A549 (cell line): Measurements from ENCODE around the gene LTBP3. TPM values are rescaled to one million over a fixed set of nuclear protein-coding genes. Genes with fewer than 3 reads are reported as not detected.
A peak's percentile ranks its signal among the peaks of the same experiment; 100 is the strongest.

Source experiments
- ATAC-seq, 2 experiments: fragments of 200-7000 bp in 1 of 2; fragments of >200 bp in 1 of 2; cut with Nextera tagmentation in 1 of 2; cut with Tn5 transposase in 1 of 2; 3 replicates each; pipeline versions ENCODE4 v1.8.0 to v1.9.1; 2018 to 2020; ENCODE audit warnings: mild to moderate bottlenecking in 1 of 2, moderate library complexity in 1 of 2
- CTCF ChIA-PET: fragments of 300-600 bp; sonication (Branson Sonifier 250); formaldehyde crosslinking; extraction: SDS; loops from one replicate; lab custom pipeline; 2021; ENCODE audit warnings: antibody characterized with exemption, inconsistent platforms; lab: Yijun Ruan, JAX
- POLR2A ChIA-PET: fragments of 350-600 bp; formaldehyde crosslinking; extraction: SDS; loops from one replicate; lab custom pipeline; 2021; ENCODE audit warnings: antibody characterized with exemption, inconsistent platforms; lab: Yijun Ruan, JAX
- DNase-seq, 2 experiments: peaks; one replicate each; pipeline versions ENCODE4 v3.0.0 to v3.0.0-alpha.2; 2011 to 2016; ENCODE audit warnings: low read depth in 1 of 2, low spot score in 1 of 2
- FAIRE-seq: peaks from 2 replicates; lab custom pipeline; 2011; peaks lifted over from hg19 to GRCh38; lab: Jason Lieb, UNC
- H3K27ac ChIP-seq, 2 experiments: fragments of >200 bp; sonication (Bioruptor Twin); formaldehyde crosslinking; 3 replicates each; pipeline ENCODE4 v1.5.1; 2016 to 2017
- H3K4me1 ChIP-seq: fragments of >200 bp; sonication (Bioruptor Twin); formaldehyde crosslinking; 3 replicates; pipeline ENCODE4 v1.6.1; 2016
- H3K4me2 ChIP-seq: fragments of >200 bp; sonication (Bioruptor Twin); formaldehyde crosslinking; 3 replicates; pipeline ENCODE4 v1.6.1; 2016
- H3K4me3 ChIP-seq: fragments of >200 bp; sonication (Bioruptor Twin); formaldehyde crosslinking; 3 replicates; pipeline ENCODE4 v1.5.1; 2016
- H3K9me3 ChIP-seq: fragments of >200 bp; sonication (Bioruptor Twin); formaldehyde crosslinking; 3 replicates; pipeline ENCODE4 v1.6.1; 2016
- ATOH8 ChIP-seq: fragments of 250-450 bp; sonication (Bioruptor Pico); IDR thresholded peaks from 2 replicates; pipeline ENCODE4 v1.5.0; 2020; ENCODE audit warnings: low read depth, mild to moderate bottlenecking, moderate library complexity
- BHLHE40 ChIP-seq: IDR thresholded peaks from 2 replicates; pipeline ENCODE4 v1.6.1; 2012; ENCODE audit warnings: low read depth, low read length, inconsistent platforms
- CBX2 ChIP-seq: fragments of 200-600 bp; sonication (generic); IDR thresholded peaks from 2 replicates; pipeline ENCODE4 v1.6.1; 2016; ENCODE audit warnings: low read depth, mild to moderate bottlenecking, borderline replicate concordance
- CBX8 ChIP-seq: fragments of 200-600 bp; sonication (generic); IDR thresholded peaks from 2 replicates; pipeline ENCODE4 v1.6.1; 2016
- CEBPB ChIP-seq, 2 experiments: fragments of >200 bp in 1 of 2; sonication (Bioruptor Twin) in 1 of 2; formaldehyde crosslinking in 1 of 2; IDR thresholded peaks; 2 replicates each; pipeline ENCODE4 v1.6.1; 2012 to 2016
- CHD4 ChIP-seq: fragments of 200-600 bp; sonication (generic); IDR thresholded peaks from 2 replicates; pipeline ENCODE4 v1.6.1; 2016; ENCODE audit warnings: antibody characterized with exemption, mild to moderate bottlenecking, borderline replicate concordance
- CTCF ChIP-seq: fragments of >200 bp; sonication (Bioruptor Twin); formaldehyde crosslinking; IDR thresholded peaks from 3 replicates; pipeline ENCODE4 v1.5.1; 2016
- E2F6 ChIP-seq: IDR thresholded peaks from 2 replicates; pipeline ENCODE4 v1.6.1; 2012; ENCODE audit warnings: low read depth, borderline replicate concordance
- EHF ChIP-seq: fragments of 250-450 bp; sonication (Bioruptor Pico); IDR thresholded peaks from 2 replicates; pipeline ENCODE4 v1.5.0; 2020; ENCODE audit warnings: mild to moderate bottlenecking
- EHMT2 ChIP-seq: fragments of 200-600 bp; sonication (generic); IDR thresholded peaks from 2 replicates; pipeline ENCODE4 v1.6.1; 2016; ENCODE audit warnings: antibody characterized with exemption, low read depth, mild to moderate bottlenecking, moderate library complexity
- ELK1 ChIP-seq: fragments of 150-350 bp; IDR thresholded peaks from 2 replicates; pipeline ENCODE4 v1.6.1; 2014; ENCODE audit warnings: low read depth, mild to moderate bottlenecking, low read length
- ESRRA ChIP-seq: fragments of 150-350 bp; IDR thresholded peaks from 2 replicates; pipeline ENCODE4 v1.6.1; 2014; ENCODE audit warnings: mild to moderate bottlenecking, low read length, borderline replicate concordance
- FOSB ChIP-seq: fragments of 250-450 bp; sonication (Bioruptor Pico); IDR thresholded peaks from 2 replicates; pipeline ENCODE4 v1.5.0; 2020; ENCODE audit warnings: mild to moderate bottlenecking, moderate library complexity
- FOXS1 ChIP-seq: fragments of 250-450 bp; sonication (Bioruptor Pico); IDR thresholded peaks from 2 replicates; pipeline ENCODE4 v1.5.0; 2020; ENCODE audit warnings: mild to moderate bottlenecking, moderate library complexity
- HMGXB4 ChIP-seq: fragments of 250-450 bp; sonication (Bioruptor Pico); IDR thresholded peaks from 2 replicates; pipeline ENCODE4 v1.5.0; 2021; ENCODE audit warnings: mild to moderate bottlenecking, moderate library complexity, borderline replicate concordance
- HOXA7 ChIP-seq: fragments of 250-450 bp; sonication (Bioruptor Pico); IDR thresholded peaks from 2 replicates; pipeline ENCODE4 v1.5.0; 2020; ENCODE audit warnings: mild to moderate bottlenecking, moderate library complexity
- HOXB5 ChIP-seq: fragments of 250-450 bp; sonication (Bioruptor Pico); IDR thresholded peaks from 2 replicates; pipeline ENCODE4 v1.5.0; 2020; ENCODE audit warnings: mild to moderate bottlenecking, moderate library complexity
- JUNB ChIP-seq: fragments of >200 bp; sonication (Bioruptor Twin); formaldehyde crosslinking; IDR thresholded peaks from 2 replicates; pipeline ENCODE4 v1.6.1; 2016
- KDM1A ChIP-seq: fragments of 200-600 bp; sonication (generic); IDR thresholded peaks from 2 replicates; pipeline ENCODE4 v1.6.1; 2016; ENCODE audit warnings: low read depth, mild to moderate bottlenecking
- MAFK ChIP-seq: fragments of 450-650 bp; IDR thresholded peaks from 2 replicates; pipeline ENCODE4 v1.6.1; 2014; ENCODE audit not compliant: partially characterized antibody
- MAX ChIP-seq: IDR thresholded peaks from 2 replicates; pipeline ENCODE4 v1.6.1; 2012
- MAZ ChIP-seq: fragments of 150-350 bp; IDR thresholded peaks from 2 replicates; pipeline ENCODE4 v1.6.1; 2014; ENCODE audit warnings: antibody characterized with exemption, low read depth, low read length, borderline replicate concordance
- MYC ChIP-seq: IDR thresholded peaks from 2 replicates; pipeline ENCODE4 v1.6.1; 2012; ENCODE audit warnings: mild to moderate bottlenecking, inconsistent platforms, low read length, improper control_type of control experiment, borderline replicate concordance
- NFE2L2 ChIP-seq: fragments of 150-350 bp; conservative IDR thresholded peaks from 2 replicates; pipeline ENCODE4 v1.6.1; 2014; ENCODE audit warnings: low read length
- NR3C1 ChIP-seq: fragments of >200 bp; sonication (Bioruptor Twin); formaldehyde crosslinking; IDR thresholded peaks from 3 replicates; pipeline ENCODE4 v1.6.1; 2017
- PHF8 ChIP-seq: fragments of 200-600 bp; sonication (generic); IDR thresholded peaks from 2 replicates; pipeline ENCODE4 v1.6.1; 2016; ENCODE audit warnings: low read depth, mild to moderate bottlenecking, antibody characterized with exemption, moderate library complexity, borderline replicate concordance
- POLR2A ChIP-seq: IDR thresholded peaks from 2 replicates; pipeline ENCODE4 v1.6.1; 2012; ENCODE audit warnings: mild to moderate bottlenecking, low read length
- RAD21 ChIP-seq, 2 experiments: fragments of >200 bp in 1 of 2; sonication (Bioruptor Twin) in 1 of 2; formaldehyde crosslinking in 1 of 2; IDR thresholded peaks in 1 of 2; conservative IDR thresholded peaks in 1 of 2; 2 replicates in 1 of 2; 3 replicates in 1 of 2; pipeline ENCODE4 v1.6.1; 2012 to 2018; ENCODE audit warnings: inconsistent platforms in 1 of 2
- RCOR1 ChIP-seq: fragments of 150-350 bp; IDR thresholded peaks from 2 replicates; pipeline ENCODE4 v1.6.1; 2014; ENCODE audit warnings: antibody characterized with exemption, low read length, low read depth
- RFX5 ChIP-seq: fragments of 450-650 bp; IDR thresholded peaks from 2 replicates; pipeline ENCODE4 v1.7.1; 2014; ENCODE audit warnings: antibody characterized with exemption, mild to moderate bottlenecking, moderate library complexity
- SMC3 ChIP-seq: fragments of >200 bp; sonication (Bioruptor Twin); formaldehyde crosslinking; IDR thresholded peaks from 3 replicates; pipeline ENCODE4 v1.6.1; 2018; ENCODE audit warnings: inconsistent platforms
- SREBF2 ChIP-seq: fragments of 450-650 bp; IDR thresholded peaks from 2 replicates; pipeline ENCODE4 v1.6.1; 2014; ENCODE audit warnings: mild to moderate bottlenecking, moderate library complexity
- USF2 ChIP-seq: fragments of 450-650 bp; IDR thresholded peaks from 2 replicates; pipeline ENCODE4 v1.6.1; 2014; ENCODE audit warnings: antibody characterized with exemption
- ZFP36 ChIP-seq: fragments of 450-650 bp; IDR thresholded peaks from 2 replicates; pipeline ENCODE4 v1.6.1; 2014; ENCODE audit warnings: borderline replicate concordance; ENCODE audit not compliant: partially characterized antibody
- ZSCAN20 ChIP-seq: fragments of 250-450 bp; sonication (Bioruptor Pico); IDR thresholded peaks from 2 replicates; pipeline ENCODE4 v1.8.0; 2022; ENCODE audit warnings: mild to moderate bottlenecking, moderate library complexity
- WGBS: methylation state at CpG from one replicate; pipeline ENCODE4 v1.1.6; 2017; ENCODE audit errors: missing lambda C conversion rate; 5-methylcytosine and 5-hydroxymethylcytosine counted together
- polyA plus RNA-seq, 4 experiments: library from polyadenylated mRNA; depleted of rRNA in 3 of 4; stranded (reverse); fragments of >200 nt; fragmentation: RNase III in 1 of 4; extraction: RNeasy Plus Mini Kit Qiagen cat#74134 plus additional on column Dnase treatment in 1 of 4; gene quantifications; 2 replicates in 3 of 4; 3 replicates in 1 of 4; pipeline ENCODE4 v1.2.3, GENCODE V29; 2011 to 2017

Gene LTBP3
- polyA plus RNA-seq, 2 of the 4 experiments (the other 2 are of a cell fraction) = 28.6 to 123 TPM

GRCh38 chr11:65559951-65560537 is 1.9 kb upstream of the LTBP3 start:
- WGBS = 0% methylated on average over 5 of the region's 5 CpGs
- no peaks in the 10 kb centered on the region for H3K9me3 ChIP-seq
- no peak for FAIRE-seq
- ChIA-PET POLR2A (interaction anchor here (0.5 to 4.1 kb wide), 11 partner anchors 9 to 139 kb away, joined by 3 to 51 read pairs (median 4); partner anchors contain the start of genes FAM89B, PCNX3, SCYL1 and ZNRD2), CTCF (interaction anchor here (0.8 to 16.3 kb wide), 11 partner anchors 8 to 220 kb away, joined by 3 to 393 read pairs (median 4); partner anchors contain the start of genes FAM89B and ZNRD2)
- peak; percentile 56 to 62 for ATAC-seq
- H3K4me2 ChIP-seq = peak overlapping the region; percentile 98
- peak; percentile 89 to 90 for DNase-seq
- H3K4me3 ChIP-seq = no peak overlapping the region
- H3K4me1 ChIP-seq = peaks cover 58% of the 10 kb centered on the region
- peak overlapping the region; percentile 94 to 99 for H3K27ac ChIP-seq
- TF ChIP-seq MYC (no peak), PHF8 (no peak), HOXB5 (CRISPR knock-in tag) (no peak), FOXS1 (CRISPR knock-in tag) (no peak), KDM1A (no peak), ATOH8 (CRISPR knock-in tag) (no peak), ELK1 (no peak), EHMT2 (no peak), NR3C1 (no peak), RCOR1 (no peak), E2F6 (no peak), NFE2L2 (no peak), POLR2A (peak; percentile 14), ESRRA (no peak), EHF (CRISPR knock-in tag) (no peak), MAX (0 out of 2 replicates have a peak, but pooled peaks have one; percentile 6), MAFK (no peak), BHLHE40 (no peak), ZFP36 (no peak), FOSB (CRISPR knock-in tag) (no peak), SMC3 (no peak), USF2 (peak; percentile 15; the same call in 1 of the 2 replicates), SREBF2 (no peak), MAZ (no peak), CHD4 (no peak), ZSCAN20 (no peak), CTCF (no peak), CBX2 (no peak), HMGXB4 (CRISPR knock-in tag) (no peak), RFX5 (no peak), CBX8 (no peak), HOXA7 (CRISPR knock-in tag) (no peak), JUNB (peak; percentile 58; the same call in 1 of the 2 replicates), CEBPB (IDR thresholded peaks at IDR 0.05) (no peak), RAD21 (conservative IDR thresholded peaks at IDR 0.05 in 1 of 2, IDR thresholded peaks at IDR 0.05 in 1 of 2) (no peak)
